GF-D8 (cell line): ENCODE results near the gene STYXL2.

Source experiments
- DNase-seq: peaks from one replicate; lab custom pipeline; 2025; lab: John Stamatoyannopoulos, UW

STYXL2 gene

DNA sequence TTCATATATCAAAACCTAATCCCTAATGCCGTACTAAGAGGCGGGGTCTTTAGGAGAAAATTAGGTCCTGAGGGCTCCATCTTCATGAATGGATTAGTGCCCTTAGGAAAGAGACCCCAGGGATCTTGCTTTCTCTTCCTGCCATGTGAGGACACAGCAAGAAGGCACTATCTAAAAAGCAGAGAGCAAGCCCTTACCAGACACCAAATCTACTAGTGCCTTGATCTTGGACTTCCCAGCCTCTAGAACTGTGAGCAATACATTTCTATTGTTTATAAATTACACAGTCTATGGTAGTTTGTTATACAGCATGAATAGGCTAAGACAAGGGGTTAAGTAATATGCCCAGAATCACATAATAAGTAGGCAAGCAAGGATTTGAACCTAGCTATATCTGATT lies 42.9 kb downstream of the STYXL2 start:
- DNase-seq, result no peak

DNA sequence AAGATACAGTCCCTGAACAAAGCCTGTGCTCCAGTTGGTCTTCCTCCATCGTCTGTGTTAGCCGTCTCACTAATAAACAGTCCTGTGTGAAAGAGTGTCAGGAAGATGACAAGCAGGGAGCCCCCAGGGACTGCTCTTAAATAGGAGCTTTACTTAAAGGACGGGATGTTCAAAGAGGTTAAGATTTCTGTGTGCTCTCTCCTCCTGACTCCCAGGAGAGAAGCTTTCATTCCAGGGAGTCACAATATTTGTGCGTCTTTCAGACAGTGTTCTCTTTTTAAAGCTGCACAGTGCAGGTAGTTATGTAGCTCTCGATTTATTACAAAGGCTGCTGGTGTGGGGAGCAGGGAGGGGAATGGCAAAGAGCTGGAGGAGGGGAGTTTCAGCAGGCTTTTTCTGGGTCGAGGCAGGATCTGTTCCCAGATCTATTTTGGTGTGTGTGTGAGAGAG lies 43.5 kb downstream of the STYXL2 start:
- DNase-seq, result no peak

DNA sequence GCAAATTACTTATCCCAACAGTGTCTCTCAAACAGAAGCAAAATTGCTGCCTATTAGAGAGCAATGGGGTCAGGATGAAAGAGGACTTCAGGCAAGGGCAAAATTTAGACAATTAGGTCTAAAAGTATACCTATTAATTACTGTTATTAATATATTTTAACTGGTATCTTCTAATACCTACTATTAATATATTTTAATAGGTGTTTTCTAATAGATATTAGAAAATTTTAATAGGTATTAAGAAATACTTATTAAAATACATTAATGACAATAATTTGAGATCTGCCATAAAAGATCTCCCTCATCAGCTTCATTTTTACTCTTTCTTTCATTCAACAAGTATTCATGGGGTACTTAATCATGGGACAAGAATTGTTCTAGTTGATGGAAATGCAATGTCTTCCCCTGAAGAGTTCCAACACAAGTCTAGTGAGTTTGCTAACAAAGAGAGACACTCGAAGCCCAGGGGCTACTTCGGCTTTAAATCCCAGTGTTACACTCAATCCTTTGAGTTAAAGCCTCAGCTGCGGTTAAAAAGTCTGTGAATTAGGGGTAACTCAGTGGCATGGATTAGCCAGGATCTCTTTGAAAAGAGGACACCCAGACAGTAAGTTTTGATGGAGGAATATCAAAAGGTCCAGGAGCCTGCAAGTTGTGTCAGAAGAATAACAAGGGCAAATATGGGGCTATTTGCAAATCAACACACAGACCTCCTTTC lies 44.1 kb downstream of the STYXL2 start:
- DNase-seq, result no peak

DNA sequence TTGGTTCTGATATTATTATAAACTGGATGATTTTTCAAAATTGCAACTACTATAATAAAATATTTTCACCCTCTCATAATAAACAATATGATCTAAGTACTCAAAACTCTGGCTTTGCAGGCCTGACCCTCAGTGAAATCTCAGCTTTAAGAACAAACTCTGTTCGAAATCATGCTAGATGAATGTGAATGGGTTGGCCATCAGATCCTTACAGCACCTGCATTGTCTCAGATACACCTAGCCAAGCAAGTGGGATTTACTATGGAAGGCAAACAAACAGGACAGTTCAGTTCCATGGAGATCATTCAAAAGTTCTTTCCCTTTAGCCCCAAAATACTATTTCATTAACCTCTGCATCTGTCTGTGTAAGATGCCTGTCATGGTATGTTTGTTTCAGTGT lies 44.8 kb downstream of the STYXL2 start:
- no peak for DNase-seq

DNA sequence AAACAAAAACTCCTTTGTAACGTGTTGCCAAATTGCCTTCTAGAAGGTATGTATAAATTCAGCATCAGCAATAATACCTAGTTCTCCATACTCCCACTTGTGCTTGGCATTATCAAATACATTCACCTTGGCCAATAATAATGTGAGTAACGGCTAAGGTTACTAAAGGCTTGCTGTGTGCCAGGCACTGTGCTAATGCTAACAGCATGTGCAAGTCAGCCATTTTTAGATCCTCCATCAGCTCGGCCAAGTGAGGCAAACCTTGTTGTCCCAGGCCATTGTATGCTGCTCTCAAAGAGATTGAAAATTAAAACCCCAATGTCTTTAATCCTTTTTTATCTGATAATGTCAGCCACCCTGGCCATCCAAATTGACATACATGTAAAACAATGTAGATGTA lies 48.1 kb downstream of the STYXL2 start:
- DNase-seq, result no peak
